Panc1 (cell line): Measurements from ENCODE around the gene IL24. TPM values are rescaled to one million over a fixed set of nuclear protein-coding genes. Genes with fewer than 3 reads are reported as not detected.

ENCODE experiments used
- ATAC-seq: fragments of 200-7000 bp; cut with Tn5 transposase; 2 replicates; pipeline ENCODE4 v1.9.1; 2020; ENCODE audit warnings: mild to moderate bottlenecking, moderate library complexity
- BruUV-seq: library from RNA; stranded (reverse); fragments of 400-500 nt; replicated peaks from 2 replicates; lab custom pipeline; 2021; lab: Mats Ljungman, UMichigan
- CTCF ChIA-PET: fragments of 300-600 bp; sonication (Branson Sonifier 250); formaldehyde crosslinking; loops from one replicate; lab custom pipeline; 2022; ENCODE audit warnings: antibody characterized with exemption; lab: Charles Lee
- POLR2A ChIA-PET: fragments of 300-600 bp; sonication (Branson Sonifier 250); formaldehyde crosslinking; loops from one replicate; lab custom pipeline; 2022; ENCODE audit warnings: antibody characterized with exemption; lab: Charles Lee
- DNase-seq: peaks from one replicate; pipeline ENCODE4 v3.0.0-alpha.2; 2010; ENCODE audit warnings: low read depth, low spot score
- H3K27ac ChIP-seq: 2 replicates; pipeline ENCODE4 v1.5.1; 2011; ENCODE audit warnings: mild to moderate bottlenecking, low read length, inconsistent platforms
- H3K27me3 ChIP-seq: fragments of 200-500 bp; sonication (Bioruptor generic); 2 replicates; pipeline ENCODE4 v1.6.0; 2014; ENCODE audit warnings: low read length, inconsistent platforms; ENCODE audit not compliant: control insufficient read depth, insufficient read depth
- H3K36me3 ChIP-seq: fragments of 200-500 bp; sonication (Bioruptor generic); 2 replicates; pipeline ENCODE4 v1.5.1; 2014; ENCODE audit warnings: inconsistent platforms, mild to moderate bottlenecking, low read length, moderate library complexity; ENCODE audit not compliant: control insufficient read depth, insufficient read depth
- H3K4me1 ChIP-seq: 2 replicates; pipeline ENCODE4 v1.5.1; 2011; ENCODE audit warnings: inconsistent platforms, mild to moderate bottlenecking, low read length, moderate library complexity; ENCODE audit not compliant: control insufficient read depth, insufficient read depth
- H3K4me3 ChIP-seq, 2 experiments: 2 replicates each; pipeline ENCODE4 v1.5.1; 2011 to 2012; ENCODE audit warnings: low read depth in 2 of 2, low read length in 2 of 2, mild to moderate bottlenecking in 2 of 2, inconsistent platforms in 1 of 2, moderate library complexity in 1 of 2
- H3K9me3 ChIP-seq: fragments of 200-500 bp; sonication (Bioruptor generic); 2 replicates; pipeline ENCODE4 v1.5.1; 2014; ENCODE audit warnings: low read depth, mild to moderate bottlenecking, inconsistent platforms, low read length, moderate library complexity; ENCODE audit not compliant: control insufficient read depth, insufficient read depth
- POLR2AphosphoS5 ChIP-seq: IDR thresholded peaks from 2 replicates; pipeline ENCODE4 v1.6.1; 2012; ENCODE audit warnings: mild to moderate bottlenecking, low read depth, low read length, moderate library complexity
- SIN3A ChIP-seq: IDR thresholded peaks from 2 replicates; pipeline ENCODE4 v1.6.1; 2012; ENCODE audit warnings: low read depth, mild to moderate bottlenecking, low read length, moderate library complexity, borderline replicate concordance; ENCODE audit not compliant: insufficient read depth
- TCF7L2 ChIP-seq: IDR thresholded peaks from 2 replicates; pipeline ENCODE4 v1.6.1; 2011; ENCODE audit warnings: mild to moderate bottlenecking, low read depth, low read length, inconsistent platforms
- in situ Hi-C: cut with HindIII; loops from 2 replicates; pipeline ENCODE4 v1.10.0; 2016; ENCODE audit warnings: low sequenced_read_pairs, low pct_unique_long_range_greater_than_20kb
- intact Hi-C: fragments of 100-400 bp; cut with micrococcal nuclease; formaldehyde crosslinking; loops from one replicate; pipeline ENCODE4 v1.10.0; 2022; ENCODE audit not compliant: unreplicated experiment
- total RNA-seq: library from RNA; stranded (reverse); gene quantifications from one replicate; pipeline ENCODE4 v1.2.1, GENCODE V29; 2021; ENCODE audit not compliant: unreplicated experiment
- TF ChIP-seq, protein P1 (sequence below), 2 experiments: IDR thresholded peaks; 2 replicates each; pipeline ENCODE4 v1.6.1; 2011 to 2012; ENCODE audit warnings: low read depth in 2 of 2, control low read depth in 1 of 2, low read length in 1 of 2, mild to moderate bottlenecking in 1 of 2, moderate library complexity in 1 of 2; ENCODE audit not compliant: insufficient read depth in 1 of 2
- TF ChIP-seq, protein P2 (sequence below): fragments of 450-650 bp; IDR thresholded peaks from 2 replicates; pipeline ENCODE4 v1.5.1; 2017; ENCODE audit warnings: mild to moderate bottlenecking

IL24 gene
- total RNA-seq, 1 experiment from 2014 or later, result not detected

DNA sequence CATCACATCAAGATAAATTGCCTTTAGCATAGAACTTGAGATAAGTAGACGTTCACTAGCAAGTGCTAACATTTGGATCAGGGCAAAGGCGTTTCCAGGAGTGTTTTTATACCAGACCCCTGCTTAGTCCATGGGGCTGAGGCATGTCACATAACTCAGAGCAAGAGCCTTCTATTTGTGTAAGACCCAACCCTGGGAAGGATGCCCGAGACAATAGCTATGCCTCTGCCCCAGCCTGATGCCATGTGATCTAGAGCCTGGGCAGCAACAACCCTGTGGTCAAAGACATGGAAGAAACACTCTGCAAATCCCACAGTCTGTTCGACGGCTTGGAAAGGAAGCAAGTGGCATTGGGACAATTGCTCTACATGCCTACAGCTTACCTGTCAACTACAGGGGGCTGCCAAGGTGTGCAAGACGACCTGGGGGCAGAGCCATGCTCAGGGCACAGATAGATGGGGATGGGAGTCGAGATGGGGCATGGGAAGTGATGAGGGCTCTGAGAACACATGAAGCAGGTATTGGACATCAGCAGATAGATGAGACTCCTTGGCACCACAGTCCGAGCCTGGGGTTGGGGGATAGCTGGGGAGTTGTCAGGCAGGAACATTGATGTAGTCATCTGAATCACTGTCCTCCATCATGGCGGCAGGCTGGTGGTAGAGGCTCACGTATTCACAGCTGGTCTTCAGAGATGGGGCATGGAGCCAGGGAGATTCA is 7.3 kb downstream of the IL24 start:
- intact Hi-C loops, result no loop called here
- in situ Hi-C loops, result no loop called here
- POLR2A ChIA-PET, result no interaction called here

DNA sequence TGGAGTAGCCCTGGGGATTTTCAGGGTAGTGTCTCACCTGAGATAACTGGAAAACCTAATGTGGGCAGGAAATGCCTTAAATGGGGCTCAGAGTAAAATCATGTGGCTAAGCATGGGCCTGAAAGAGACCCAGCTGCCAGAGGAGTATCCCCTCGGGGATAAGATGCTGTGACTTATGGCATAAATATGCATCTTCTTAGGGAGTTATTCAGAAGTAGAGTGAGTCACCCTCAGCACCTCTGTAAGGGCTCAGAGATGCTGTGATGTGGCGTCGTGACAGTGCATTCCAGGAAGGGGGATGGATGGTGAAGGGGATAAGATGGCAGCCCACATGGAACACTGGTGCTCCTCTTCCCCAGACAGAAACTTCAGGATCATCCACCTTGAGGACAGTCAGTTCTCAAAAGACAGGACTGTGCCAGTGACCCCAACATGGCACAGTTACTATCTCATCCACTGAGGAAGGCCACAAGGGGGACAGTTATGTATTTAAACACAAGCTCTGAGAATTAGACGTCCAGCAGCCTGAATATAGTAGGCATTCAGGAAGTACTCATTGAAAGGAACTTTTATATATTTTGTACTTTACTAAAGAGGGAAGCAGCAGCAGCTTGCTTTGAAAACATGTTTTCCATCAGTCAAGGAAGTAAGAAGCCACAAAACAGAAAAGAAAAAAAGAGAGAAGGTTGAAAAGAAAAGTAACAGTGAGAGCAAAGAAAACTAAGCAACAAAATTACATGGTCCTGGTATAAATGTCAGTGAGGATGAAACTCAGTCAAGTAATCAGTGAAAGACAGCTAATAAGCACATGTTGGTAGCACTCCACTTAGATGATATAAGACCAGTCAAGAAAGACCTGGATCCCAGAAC is 8.3 kb downstream of the IL24 start:
- in situ Hi-C loops, result no loop called here
- H3K27me3 ChIP-seq, result peaks cover 14% of the 10 kb centered on the region
- no peak overlapping the region for H3K4me3 ChIP-seq
- ChIA-PET POLR2A (no interaction called here), CTCF (no interaction called here)
- H3K4me1 ChIP-seq, result no peaks in the 10 kb centered on the region
- no TSS peak for BruUV-seq
- H3K27ac ChIP-seq, result no peak overlapping the region
- TF ChIP-seq, protein P1, sequence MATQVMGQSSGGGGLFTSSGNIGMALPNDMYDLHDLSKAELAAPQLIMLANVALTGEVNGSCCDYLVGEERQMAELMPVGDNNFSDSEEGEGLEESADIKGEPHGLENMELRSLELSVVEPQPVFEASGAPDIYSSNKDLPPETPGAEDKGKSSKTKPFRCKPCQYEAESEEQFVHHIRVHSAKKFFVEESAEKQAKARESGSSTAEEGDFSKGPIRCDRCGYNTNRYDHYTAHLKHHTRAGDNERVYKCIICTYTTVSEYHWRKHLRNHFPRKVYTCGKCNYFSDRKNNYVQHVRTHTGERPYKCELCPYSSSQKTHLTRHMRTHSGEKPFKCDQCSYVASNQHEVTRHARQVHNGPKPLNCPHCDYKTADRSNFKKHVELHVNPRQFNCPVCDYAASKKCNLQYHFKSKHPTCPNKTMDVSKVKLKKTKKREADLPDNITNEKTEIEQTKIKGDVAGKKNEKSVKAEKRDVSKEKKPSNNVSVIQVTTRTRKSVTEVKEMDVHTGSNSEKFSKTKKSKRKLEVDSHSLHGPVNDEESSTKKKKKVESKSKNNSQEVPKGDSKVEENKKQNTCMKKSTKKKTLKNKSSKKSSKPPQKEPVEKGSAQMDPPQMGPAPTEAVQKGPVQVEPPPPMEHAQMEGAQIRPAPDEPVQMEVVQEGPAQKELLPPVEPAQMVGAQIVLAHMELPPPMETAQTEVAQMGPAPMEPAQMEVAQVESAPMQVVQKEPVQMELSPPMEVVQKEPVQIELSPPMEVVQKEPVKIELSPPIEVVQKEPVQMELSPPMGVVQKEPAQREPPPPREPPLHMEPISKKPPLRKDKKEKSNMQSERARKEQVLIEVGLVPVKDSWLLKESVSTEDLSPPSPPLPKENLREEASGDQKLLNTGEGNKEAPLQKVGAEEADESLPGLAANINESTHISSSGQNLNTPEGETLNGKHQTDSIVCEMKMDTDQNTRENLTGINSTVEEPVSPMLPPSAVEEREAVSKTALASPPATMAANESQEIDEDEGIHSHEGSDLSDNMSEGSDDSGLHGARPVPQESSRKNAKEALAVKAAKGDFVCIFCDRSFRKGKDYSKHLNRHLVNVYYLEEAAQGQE (IDR thresholded peaks at IDR 0.05; ENCODE audit: insufficient read depth in 1 of 2, low read depth in 2 of 2, low read length in 1 of 2), result no peak
- no peak for TF ChIP-seq SIN3A
- H3K9me3 ChIP-seq, result no peaks in the 10 kb centered on the region
- intact Hi-C loops, result no loop called here
- ATAC-seq, result no peak
- H3K36me3 ChIP-seq, result no peaks in the 10 kb centered on the region
- DNase-seq, result no peak

More for the DNA sequence above, 7.3 kb downstream of the IL24 start:
- CTCF ChIA-PET, result no interaction called here
- no TSS peak for BruUV-seq
- Histone ChIP-seq H3K36me3 (no peaks in the 10 kb centered on the region), H3K4me3 (no peak overlapping the region), H3K4me1 (no peaks in the 10 kb centered on the region), H3K27me3 (peaks cover 10% of the 10 kb centered on the region), H3K27ac (no peak overlapping the region), H3K9me3 (no peaks in the 10 kb centered on the region)
- TF ChIP-seq, protein P1 (IDR thresholded peaks at IDR 0.05; ENCODE audit: insufficient read depth in 1 of 2, low read depth in 2 of 2, low read length in 1 of 2), result no peak
- TF ChIP-seq, protein P2, sequence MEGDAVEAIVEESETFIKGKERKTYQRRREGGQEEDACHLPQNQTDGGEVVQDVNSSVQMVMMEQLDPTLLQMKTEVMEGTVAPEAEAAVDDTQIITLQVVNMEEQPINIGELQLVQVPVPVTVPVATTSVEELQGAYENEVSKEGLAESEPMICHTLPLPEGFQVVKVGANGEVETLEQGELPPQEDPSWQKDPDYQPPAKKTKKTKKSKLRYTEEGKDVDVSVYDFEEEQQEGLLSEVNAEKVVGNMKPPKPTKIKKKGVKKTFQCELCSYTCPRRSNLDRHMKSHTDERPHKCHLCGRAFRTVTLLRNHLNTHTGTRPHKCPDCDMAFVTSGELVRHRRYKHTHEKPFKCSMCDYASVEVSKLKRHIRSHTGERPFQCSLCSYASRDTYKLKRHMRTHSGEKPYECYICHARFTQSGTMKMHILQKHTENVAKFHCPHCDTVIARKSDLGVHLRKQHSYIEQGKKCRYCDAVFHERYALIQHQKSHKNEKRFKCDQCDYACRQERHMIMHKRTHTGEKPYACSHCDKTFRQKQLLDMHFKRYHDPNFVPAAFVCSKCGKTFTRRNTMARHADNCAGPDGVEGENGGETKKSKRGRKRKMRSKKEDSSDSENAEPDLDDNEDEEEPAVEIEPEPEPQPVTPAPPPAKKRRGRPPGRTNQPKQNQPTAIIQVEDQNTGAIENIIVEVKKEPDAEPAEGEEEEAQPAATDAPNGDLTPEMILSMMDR, result no peak
- no peak for TF ChIP-seq TCF7L2
- no peak for TF ChIP-seq POLR2AphosphoS5
- no peak for TF ChIP-seq SIN3A
- no peak for DNase-seq
- ATAC-seq, result no peak
